Karpas-422 (cell line): ENCODE data around the gene BID. TPM values are rescaled to one million over a fixed set of nuclear protein-coding genes. Genes with fewer than 3 reads are reported as not detected.

Source experiments
- DNase-seq: peaks from one replicate; pipeline ENCODE4 v3.0.0-alpha.2; 2015
- H2AFZ ChIP-seq: fragments of 200-600 bp; sonication (generic); 2 replicates; pipeline ENCODE4 v1.6.1; 2014; ENCODE audit warnings: antibody characterized with exemption, low read length, mixed read lengths
- H3K27ac ChIP-seq: fragments of 200-600 bp; sonication (generic); 2 replicates; pipeline ENCODE4 v1.5.1; 2014; ENCODE audit warnings: mild to moderate bottlenecking, low read length, moderate library complexity
- H3K27me3 ChIP-seq: fragments of 200-600 bp; sonication (generic); 2 replicates; pipeline ENCODE4 v1.6.1; 2014; ENCODE audit warnings: low read length, mixed read lengths
- H3K36me3 ChIP-seq: fragments of 200-600 bp; sonication (generic); 2 replicates; pipeline ENCODE4 v1.6.1; 2014; ENCODE audit warnings: low read length, mixed read lengths; ENCODE audit not compliant: insufficient read depth
- H3K4me1 ChIP-seq: fragments of 200-600 bp; sonication (generic); 2 replicates; pipeline ENCODE4 v1.6.1; 2014; ENCODE audit warnings: mild to moderate bottlenecking, low read length, mixed read lengths
- H3K4me2 ChIP-seq: fragments of 200-600 bp; sonication (generic); 2 replicates; pipeline ENCODE4 v1.6.1; 2014; ENCODE audit warnings: low read length, low read depth, mild to moderate bottlenecking; ENCODE audit not compliant: poor library complexity, severe bottlenecking
- H3K4me3 ChIP-seq: fragments of 200-600 bp; sonication (generic); 2 replicates; pipeline ENCODE4 v1.5.1; 2014; ENCODE audit warnings: mild to moderate bottlenecking, antibody characterized with exemption, low read length, mixed read lengths
- H3K79me2 ChIP-seq: fragments of 200-600 bp; sonication (generic); 2 replicates; pipeline ENCODE4 v1.6.1; 2014; ENCODE audit warnings: mild to moderate bottlenecking, low read length, mixed read lengths
- H3K9ac ChIP-seq: fragments of 200-600 bp; sonication (generic); 2 replicates; pipeline ENCODE4 v1.6.0; 2014; ENCODE audit warnings: low read length
- H3K9me2 ChIP-seq: fragments of 200-600 bp; sonication (generic), shearing (Covaris generic); replicated peaks from 2 replicates; pipeline ENCODE4 v1.6.0; 2014; ENCODE audit warnings: mild to moderate bottlenecking, low read length, moderate library complexity; ENCODE audit not compliant: insufficient read depth
- H3K9me3 ChIP-seq: fragments of 300-700, 200-600 bp; sonication (generic); 2 replicates; pipeline ENCODE4 v1.6.1; 2014; ENCODE audit warnings: low read length, mixed read lengths
- H4K20me1 ChIP-seq: fragments of 200-600 bp; sonication (generic); 2 replicates; pipeline ENCODE4 v1.6.1; 2014; ENCODE audit warnings: mild to moderate bottlenecking, antibody characterized with exemption, low read length, low read depth; ENCODE audit not compliant: insufficient read depth
- total RNA-seq: library from RNA; depleted of rRNA; stranded (reverse); fragments of >200 nt; shearing (Covaris generic); gene quantifications from 2 replicates; pipeline ENCODE4 v1.2.3, GENCODE V29; 2014; ENCODE audit warnings: low replicate concordance

The BID gene
- total RNA-seq, 1 experiment from 2014 or later: 51.7 TPM

DNA sequence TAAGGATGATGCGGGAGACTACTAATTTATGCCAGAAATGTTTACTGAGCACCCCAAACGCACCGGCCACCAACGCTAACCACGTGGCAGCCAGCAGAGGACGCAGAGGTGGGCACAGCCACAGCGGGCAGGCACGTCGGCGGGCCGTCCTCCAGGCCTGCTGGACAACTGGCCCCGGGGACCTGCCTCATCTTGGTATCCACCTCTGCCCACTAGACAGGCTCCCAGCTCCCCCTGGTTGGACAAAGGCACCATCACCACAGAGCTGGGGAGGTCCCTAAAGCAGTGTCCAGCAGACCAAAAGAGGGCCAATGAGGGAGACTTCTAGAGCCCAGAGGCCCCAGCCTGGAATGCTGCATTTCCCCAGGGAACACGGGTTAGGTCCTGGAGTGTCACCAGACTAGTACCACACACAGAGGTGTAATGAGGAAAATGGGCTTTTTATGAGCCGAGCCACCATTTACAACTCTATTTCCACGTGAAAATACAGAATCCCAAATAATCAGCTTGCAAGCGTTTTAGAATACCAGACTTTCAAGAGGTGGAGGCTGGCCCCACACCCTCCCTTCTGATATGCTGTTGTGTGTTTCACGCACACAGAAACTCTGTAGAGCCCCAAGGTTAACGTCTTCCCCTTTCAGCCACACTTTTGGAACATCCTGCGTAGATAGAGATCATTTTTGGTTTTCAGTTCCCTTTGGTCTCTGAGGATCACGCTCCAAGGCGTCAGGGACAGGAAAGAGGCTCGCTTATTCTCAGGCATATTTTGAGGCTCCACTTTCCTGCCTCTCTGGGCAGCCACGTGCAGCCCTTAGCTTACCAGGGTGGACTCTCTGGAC, 23.7 kb upstream of the BID start:
- Histone ChIP-seq H3K9me3 (no peaks in the 10 kb centered on the region), H4K20me1 (no peaks in the 10 kb centered on the region), H3K27me3 (no peaks in the 10 kb centered on the region), H3K9ac (no peak overlapping the region), H3K4me1 (peaks cover 23% of the 10 kb centered on the region), H3K4me3 (no peak overlapping the region), H3K79me2 (no peaks in the 10 kb centered on the region), H3K27ac (no peak overlapping the region), H3K4me2 (no peak overlapping the region), H3K36me3 (no peaks in the 10 kb centered on the region), H3K9me2 (no peaks in the 10 kb centered on the region), H2AFZ (no peak overlapping the region)
- DNase-seq: no peak

DNA sequence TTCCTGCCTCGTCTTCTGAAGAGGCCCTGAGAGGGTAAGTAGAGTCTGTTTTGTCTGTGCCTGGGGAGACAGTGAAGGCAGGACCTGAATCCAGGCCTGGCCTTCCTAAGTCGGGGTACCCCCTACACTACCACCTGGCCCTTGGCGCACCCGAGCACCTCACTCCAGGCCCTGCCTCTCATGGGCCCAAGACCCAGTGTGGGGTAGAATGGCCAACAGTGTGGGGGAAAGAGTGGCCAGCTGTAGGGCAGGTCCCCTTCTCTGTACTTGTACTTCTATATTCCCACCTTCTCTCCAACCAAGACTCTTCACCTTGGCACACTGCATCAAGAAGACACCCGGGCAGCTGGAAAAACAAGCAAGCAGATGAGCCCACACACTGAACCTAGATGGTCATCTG, 22.4 kb upstream of the BID start:
- Histone ChIP-seq H3K9me2 (no peaks in the 10 kb centered on the region), H3K4me2 (no peak overlapping the region), H3K27ac (0 out of 2 replicates have a peak overlapping the region, but pooled peaks have one; percentile 4), H3K9me3 (no peaks in the 10 kb centered on the region), H3K79me2 (no peaks in the 10 kb centered on the region), H3K4me3 (no peak overlapping the region), H3K9ac (no peak overlapping the region), H3K36me3 (peaks cover 3% of the 10 kb centered on the region; the same call in 1 of the 2 replicates), H3K27me3 (no peaks in the 10 kb centered on the region), H2AFZ (no peak overlapping the region), H3K4me1 (peaks cover 23% of the 10 kb centered on the region), H4K20me1 (no peaks in the 10 kb centered on the region)
- no peak for DNase-seq

DNA sequence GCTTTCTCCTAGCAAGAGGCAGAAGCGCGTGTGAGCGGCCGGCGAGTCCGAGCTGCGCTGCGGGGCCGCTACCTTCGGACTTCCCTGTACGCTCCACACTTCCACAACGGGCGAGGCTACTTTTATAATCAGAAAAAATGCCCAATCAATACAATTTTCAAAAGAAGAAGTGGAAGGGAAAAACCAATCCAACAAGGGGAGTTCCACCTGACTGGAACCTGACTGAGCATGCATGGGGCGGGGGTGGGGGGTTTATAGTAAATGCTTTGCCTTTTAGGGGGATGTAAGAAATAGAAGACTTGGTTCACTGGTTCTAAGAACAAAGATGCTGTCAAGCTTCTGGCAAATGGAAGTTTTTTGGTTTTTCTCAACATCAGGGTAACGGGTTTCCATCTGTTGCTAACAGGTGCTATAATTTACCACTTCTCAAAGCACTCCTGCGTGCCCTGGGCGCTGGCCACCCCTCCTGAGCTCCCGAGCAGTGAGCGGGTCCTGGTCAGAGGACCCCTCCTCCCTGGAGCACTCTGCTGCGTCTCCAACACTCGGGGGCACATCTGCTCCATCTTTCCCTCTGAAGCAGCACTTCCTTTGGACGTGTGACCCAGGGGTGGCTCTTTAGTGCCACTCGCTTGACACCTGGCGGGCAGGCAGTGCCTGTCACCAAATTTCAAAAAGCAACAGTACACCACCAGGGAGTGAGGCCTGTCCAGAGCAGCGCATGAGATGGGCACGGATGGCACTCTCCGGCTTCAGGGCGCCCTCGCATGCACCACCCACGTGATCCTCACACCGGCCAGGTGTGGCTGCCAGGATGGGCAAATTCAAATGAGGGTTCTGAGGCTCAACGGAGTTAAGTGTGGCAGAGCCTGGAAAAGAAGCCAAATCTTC, 21.6 kb upstream of the BID start:
- Histone ChIP-seq H3K79me2 (no peaks in the 10 kb centered on the region), H2AFZ (no peak overlapping the region), H3K9ac (no peak overlapping the region), H3K4me3 (no peak overlapping the region), H3K9me3 (no peaks in the 10 kb centered on the region), H3K9me2 (no peaks in the 10 kb centered on the region), H3K36me3 (peaks cover 5% of the 10 kb centered on the region; the same call in 1 of the 2 replicates), H3K4me2 (no peak overlapping the region), H3K4me1 (peaks cover 23% of the 10 kb centered on the region), H4K20me1 (no peaks in the 10 kb centered on the region), H3K27ac (0 out of 2 replicates have a peak overlapping the region, but pooled peaks have one; percentile 4), H3K27me3 (no peaks in the 10 kb centered on the region)
- DNase-seq: no peak

DNA sequence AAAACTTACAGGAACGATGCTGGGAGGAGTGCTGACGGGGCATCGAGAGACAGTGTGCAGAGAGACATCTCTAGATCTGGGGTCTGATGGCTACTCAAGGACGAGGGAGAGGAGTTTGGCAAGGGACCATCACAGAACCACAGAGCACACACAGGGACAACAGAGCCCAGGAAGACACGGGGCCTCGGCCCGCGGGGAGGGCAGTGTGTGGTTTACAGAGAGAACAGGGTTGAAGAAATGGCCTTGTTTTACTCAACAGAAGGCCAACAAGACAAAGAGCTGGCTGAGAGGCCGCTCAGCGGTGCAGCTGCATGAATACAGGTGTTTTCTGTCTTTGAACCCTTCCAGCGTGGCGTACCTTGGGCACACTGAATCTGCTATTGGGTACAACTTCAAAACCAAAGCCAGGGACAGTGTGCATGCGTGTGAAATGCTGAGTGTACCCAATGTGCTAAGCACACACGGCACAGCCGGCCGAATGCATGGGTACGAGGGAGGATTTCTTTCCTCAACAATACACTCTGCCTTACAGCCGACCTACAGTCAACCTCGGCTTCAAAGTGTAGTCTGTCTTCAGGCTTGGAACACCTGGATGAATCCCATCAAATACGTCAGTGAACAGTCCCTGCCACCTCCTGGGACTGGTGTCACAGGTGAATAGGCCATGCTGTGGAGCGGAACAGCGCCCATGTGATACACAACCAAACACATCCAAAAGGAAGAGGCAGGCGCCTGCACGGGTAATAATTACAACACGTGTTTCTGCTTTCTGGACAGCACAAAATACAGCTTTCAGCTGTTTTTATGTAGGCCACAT, 20.7 kb upstream of the BID start:
- Histone ChIP-seq H3K4me2 (no peak overlapping the region), H3K79me2 (no peaks in the 10 kb centered on the region), H3K9ac (no peak overlapping the region), H3K36me3 (peaks cover 5% of the 10 kb centered on the region), H3K4me1 (peaks cover 23% of the 10 kb centered on the region), H3K27ac (no peak overlapping the region), H3K9me2 (no peaks in the 10 kb centered on the region), H3K27me3 (no peaks in the 10 kb centered on the region), H3K9me3 (no peaks in the 10 kb centered on the region), H3K4me3 (no peak overlapping the region), H4K20me1 (no peaks in the 10 kb centered on the region), H2AFZ (no peak overlapping the region)
- no peak for DNase-seq

DNA sequence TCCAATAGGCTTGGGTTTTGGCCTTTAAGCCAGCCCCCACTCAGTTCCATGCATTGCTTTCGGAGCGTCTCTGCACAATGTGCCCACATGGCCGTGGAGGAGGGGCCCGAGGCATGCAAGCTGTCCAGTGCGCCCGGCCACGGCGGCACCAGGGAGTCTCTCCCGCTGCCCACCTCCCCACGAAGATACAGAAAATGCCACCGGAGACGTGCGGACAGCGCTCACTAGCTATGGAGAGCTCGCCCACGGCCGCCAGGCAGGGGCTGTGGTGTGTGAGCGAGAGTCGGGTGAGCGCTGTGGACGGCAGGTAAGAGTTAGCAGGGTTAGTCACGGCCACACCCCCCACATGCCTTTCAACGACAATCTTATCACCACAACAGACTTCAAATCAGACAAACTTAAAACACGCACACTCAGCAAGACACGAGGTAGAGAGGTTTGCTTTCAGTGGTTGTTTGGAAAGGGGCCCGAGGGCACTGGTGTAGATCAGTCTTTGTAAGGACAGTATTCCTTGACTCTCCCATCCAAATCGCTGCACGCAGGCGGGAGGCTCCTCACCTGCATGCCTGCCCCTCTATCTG, 18.7 kb upstream of the BID start:
- Histone ChIP-seq H3K9me3 (no peaks in the 10 kb centered on the region), H3K79me2 (no peaks in the 10 kb centered on the region), H3K4me3 (no peak overlapping the region), H3K9ac (no peak overlapping the region), H3K27ac (no peak overlapping the region), H3K27me3 (no peaks in the 10 kb centered on the region), H3K4me2 (no peak overlapping the region), H4K20me1 (no peaks in the 10 kb centered on the region), H2AFZ (no peak overlapping the region), H3K9me2 (no peaks in the 10 kb centered on the region), H3K4me1 (peaks cover 19% of the 10 kb centered on the region), H3K36me3 (peaks cover 5% of the 10 kb centered on the region)
- DNase-seq: no peak

DNA sequence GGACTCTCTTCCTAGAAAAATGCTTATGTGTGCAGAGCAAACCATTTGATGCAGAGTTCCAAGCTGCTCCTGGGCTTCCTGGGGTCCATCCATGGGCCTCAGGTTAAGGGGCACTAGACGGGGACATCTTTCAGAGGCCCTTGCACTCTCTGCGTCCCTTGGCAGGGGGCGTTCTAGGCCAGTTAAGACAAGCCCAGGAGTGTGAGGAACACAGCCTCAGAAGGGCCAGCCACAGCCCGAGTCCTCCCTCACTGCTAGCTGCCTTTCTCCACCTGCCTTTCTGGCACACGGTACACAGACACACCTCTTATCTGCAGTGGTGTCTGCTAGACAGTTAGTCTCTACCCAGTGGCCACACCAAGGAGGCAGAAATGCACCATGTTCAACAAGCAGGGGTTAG, 18.0 kb upstream of the BID start:
- no peaks in the 10 kb centered on the region for H3K9me2 ChIP-seq
- H3K79me2 ChIP-seq: no peaks in the 10 kb centered on the region
- no peaks in the 10 kb centered on the region for H3K27me3 ChIP-seq
- H4K20me1 ChIP-seq: no peaks in the 10 kb centered on the region
- no peak overlapping the region for H3K4me2 ChIP-seq
- DNase-seq: no peak
- no peak overlapping the region for H3K4me3 ChIP-seq
- H2AFZ ChIP-seq: no peak overlapping the region
- H3K9ac ChIP-seq: no peak overlapping the region
- H3K27ac ChIP-seq: no peak overlapping the region
- peaks cover 14% of the 10 kb centered on the region for H3K4me1 ChIP-seq
- H3K9me3 ChIP-seq: no peaks in the 10 kb centered on the region
- H3K36me3 ChIP-seq: peaks cover 5% of the 10 kb centered on the region

DNA sequence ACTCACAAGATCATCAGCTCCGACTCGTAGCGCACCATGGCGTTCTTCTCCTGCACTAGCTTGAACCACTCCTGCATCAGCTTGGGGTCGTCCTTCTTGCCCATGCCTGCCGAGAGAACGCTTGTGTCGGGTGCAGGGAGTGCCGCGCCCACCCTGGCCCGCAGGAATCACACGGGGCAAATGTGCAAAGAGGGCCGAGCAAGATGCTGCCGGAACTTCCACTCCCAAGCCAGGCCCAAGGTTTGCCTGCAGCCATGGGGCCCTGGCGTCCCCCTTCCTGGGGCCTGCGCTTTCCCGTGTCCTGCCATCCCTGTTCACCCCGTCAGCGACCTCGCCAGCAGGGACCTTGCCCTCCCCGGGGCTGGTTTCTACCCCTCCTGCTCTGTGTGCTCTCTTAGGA, 16.9 kb upstream of the BID start:
- no peaks in the 10 kb centered on the region for H4K20me1 ChIP-seq
- no peak overlapping the region for H3K4me3 ChIP-seq
- H2AFZ ChIP-seq: no peak overlapping the region
- no peaks in the 10 kb centered on the region for H3K9me3 ChIP-seq
- peaks cover 5% of the 10 kb centered on the region for H3K36me3 ChIP-seq
- H3K27ac ChIP-seq: no peak overlapping the region
- H3K9ac ChIP-seq: no peak overlapping the region
- H3K4me1 ChIP-seq: peaks cover 3% of the 10 kb centered on the region
- no peaks in the 10 kb centered on the region for H3K79me2 ChIP-seq
- no peaks in the 10 kb centered on the region for H3K9me2 ChIP-seq
- no peak overlapping the region for H3K4me2 ChIP-seq
- DNase-seq: no peak
- no peaks in the 10 kb centered on the region for H3K27me3 ChIP-seq
